Upper lobe of left lung (tissue), 4 donors: ENCODE results near the gene SCLT1.

Experiments
- CTCF ChIP-seq, 6 experiments: fragments of 450-650 bp in 4 of 6; fragments of 200-600 bp in 2 of 6; sonication (generic) in 2 of 6; IDR thresholded peaks; one replicate each; pipeline ENCODE4 v1.5.1; 2016 to 2019; ENCODE audit warnings: antibody characterized with exemption in 6 of 6
- POLR2AphosphoS5 ChIP-seq, 2 donors: sonication (generic); formaldehyde crosslinking; IDR thresholded peaks; one replicate each; pipeline ENCODE4 v1.5.1; 2017; ENCODE audit warnings: antibody characterized with exemption in 2 of 2

- TF ChIP-seq POLR2AphosphoS5 (IDR thresholded peaks at IDR 0.05) (no peak), CTCF (IDR thresholded peaks at IDR 0.05) (no peak)
These were observed 30.8 kb downstream of the SCLT1 start for GRCh38 chr4:129062580-129062979.
